ENCODE results near the gene ADAM29.
"Not testable (repeated sequence)": the region's sequence is repeated elsewhere in the genome, so short reads cannot be mapped to it uniquely, and the experiment has no call there.

DNA sequence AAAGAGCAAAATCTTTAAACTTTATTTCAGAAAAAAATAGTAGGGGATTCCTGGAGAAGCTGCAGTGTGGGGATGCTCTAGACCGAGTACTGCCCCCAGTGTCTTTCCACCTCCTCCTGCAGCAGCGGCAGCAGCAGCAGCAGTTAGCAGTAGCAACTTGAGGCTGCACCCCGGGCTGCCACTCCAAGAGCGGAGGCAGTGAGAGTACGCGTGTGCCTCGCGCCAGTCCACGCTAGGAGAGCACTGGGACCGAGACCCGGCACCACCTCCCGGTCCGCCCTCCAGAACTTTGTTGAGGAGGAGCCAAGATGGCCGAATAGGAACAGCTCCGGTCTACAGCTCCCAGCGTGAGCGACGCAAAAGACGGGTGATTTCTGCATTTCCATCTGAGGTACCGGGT, 101.3 kb downstream of the ADAM29 start:
- TF ChIP-seq, protein P1, sequence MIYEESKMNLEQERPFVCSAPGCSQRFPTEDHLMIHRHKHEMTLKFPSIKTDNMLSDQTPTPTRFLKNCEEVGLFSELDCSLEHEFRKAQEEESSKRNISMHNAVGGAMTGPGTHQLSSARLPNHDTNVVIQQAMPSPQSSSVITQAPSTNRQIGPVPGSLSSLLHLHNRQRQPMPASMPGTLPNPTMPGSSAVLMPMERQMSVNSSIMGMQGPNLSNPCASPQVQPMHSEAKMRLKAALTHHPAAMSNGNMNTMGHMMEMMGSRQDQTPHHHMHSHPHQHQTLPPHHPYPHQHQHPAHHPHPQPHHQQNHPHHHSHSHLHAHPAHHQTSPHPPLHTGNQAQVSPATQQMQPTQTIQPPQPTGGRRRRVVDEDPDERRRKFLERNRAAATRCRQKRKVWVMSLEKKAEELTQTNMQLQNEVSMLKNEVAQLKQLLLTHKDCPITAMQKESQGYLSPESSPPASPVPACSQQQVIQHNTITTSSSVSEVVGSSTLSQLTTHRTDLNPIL (CRISPR knock-in tag; IDR thresholded peaks at IDR 0.05; ENCODE audit: low read depth) = not testable (repeated sequence)
- not testable (repeated sequence) for TF ChIP-seq ZFP3 (CRISPR knock-in tag; IDR thresholded peaks at IDR 0.05); ESRRG (CRISPR knock-in tag; IDR thresholded peaks at IDR 0.05); OSR1 (CRISPR knock-in tag; IDR thresholded peaks at IDR 0.05); CSDC2 (CRISPR knock-in tag; IDR thresholded peaks at IDR 0.05); ZFP30 (CRISPR knock-in tag; IDR thresholded peaks at IDR 0.05); ISL1 (CRISPR knock-in tag; IDR thresholded peaks at IDR 0.05); ZC3H10 (CRISPR knock-in tag; IDR thresholded peaks at IDR 0.05); ARNTL (CRISPR knock-in tag; IDR thresholded peaks at IDR 0.05; ENCODE audit: borderline replicate concordance, low read depth); TCF4 (CRISPR knock-in tag; IDR thresholded peaks at IDR 0.05; ENCODE audit: borderline replicate concordance); ZNF565 (CRISPR knock-in tag; conservative IDR thresholded peaks at IDR 0.05; ENCODE audit: low read depth)
- TF ChIP-seq, protein P2, sequence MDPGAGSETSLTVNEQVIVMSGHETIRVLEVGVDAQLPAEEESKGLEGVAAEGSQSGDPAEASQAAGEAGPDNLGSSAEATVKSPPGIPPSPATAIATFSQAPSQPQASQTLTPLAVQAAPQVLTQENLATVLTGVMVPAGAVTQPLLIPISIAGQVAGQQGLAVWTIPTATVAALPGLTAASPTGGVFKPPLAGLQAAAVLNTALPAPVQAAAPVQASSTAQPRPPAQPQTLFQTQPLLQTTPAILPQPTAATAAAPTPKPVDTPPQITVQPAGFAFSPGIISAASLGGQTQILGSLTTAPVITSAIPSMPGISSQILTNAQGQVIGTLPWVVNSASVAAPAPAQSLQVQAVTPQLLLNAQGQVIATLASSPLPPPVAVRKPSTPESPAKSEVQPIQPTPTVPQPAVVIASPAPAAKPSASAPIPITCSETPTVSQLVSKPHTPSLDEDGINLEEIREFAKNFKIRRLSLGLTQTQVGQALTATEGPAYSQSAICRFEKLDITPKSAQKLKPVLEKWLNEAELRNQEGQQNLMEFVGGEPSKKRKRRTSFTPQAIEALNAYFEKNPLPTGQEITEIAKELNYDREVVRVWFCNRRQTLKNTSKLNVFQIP (CRISPR knock-in tag; IDR thresholded peaks at IDR 0.05; ENCODE audit: borderline replicate concordance, low read depth) = not testable (repeated sequence)

Data from SK-N-SH treated with all-trans-retinoic acid at 6 μM for 48 hours (cell line).